ENCODE measurements around the gene GLI3.

GRCh38 chr7:42100156-42100508 is 136.9 kb downstream of the GLI3 start:
- TF ChIP-seq POLR2AphosphoS5 (IDR thresholded peaks at IDR 0.05; ENCODE audit: low read depth, low read length) = no peak
- TF ChIP-seq POLR2A (IDR thresholded peaks at IDR 0.05; ENCODE audit: low read depth, low read length) = no peak

Measured in GM12892 (cell line).